ENCODE results near the gene CDH4.

The CDH4 gene

GRCh38 chr20:61502433-61502832, 250.4 kb downstream of the CDH4 start:
- no peak for DNase-seq

- no peak for DNase-seq
Measured at GRCh38 chr20:61503106-61503505, 251.0 kb downstream of the CDH4 start.

- no peak for DNase-seq
Measured at GRCh38 chr20:61505508-61505907, 253.4 kb downstream of the CDH4 start.

- DNase-seq = no peak
Measured at GRCh38 chr20:61507778-61508177, 255.7 kb downstream of the CDH4 start.

- DNase-seq = no peak
Measured at GRCh38 chr20:61508301-61509096, 256.4 kb downstream of the CDH4 start.

GRCh38 chr20:61510778-61511330, 258.8 kb downstream of the CDH4 start:
- no peak for DNase-seq

- DNase-seq = no peak
Measured at GRCh38 chr20:61512475-61512874, 260.4 kb downstream of the CDH4 start.

- DNase-seq = no peak
Measured at GRCh38 chr20:61513124-61514017, 261.3 kb downstream of the CDH4 start.

GRCh38 chr20:61514018-61514365, 261.9 kb downstream of the CDH4 start:
- DNase-seq = no peak

- no peak for DNase-seq
Measured at GRCh38 chr20:61514396-61514795, 262.3 kb downstream of the CDH4 start.

- no peak for DNase-seq
Measured at GRCh38 chr20:61514805-61515505, 262.9 kb downstream of the CDH4 start.

- no peak for DNase-seq
Measured at GRCh38 chr20:61515922-61516321, 263.9 kb downstream of the CDH4 start.

- no peak for DNase-seq
Measured at GRCh38 chr20:61516346-61517208, 264.5 kb downstream of the CDH4 start.

GRCh38 chr20:61517419-61517818, 265.4 kb downstream of the CDH4 start:
- no peak for DNase-seq

- DNase-seq = no peak
Measured at GRCh38 chr20:61518424-61518951, 266.4 kb downstream of the CDH4 start.

GRCh38 chr20:61519488-61519887, 267.4 kb downstream of the CDH4 start:
- DNase-seq = no peak

- no peak for DNase-seq
Measured at GRCh38 chr20:61520076-61520892, 268.2 kb downstream of the CDH4 start.

GRCh38 chr20:61520893-61521460, 268.9 kb downstream of the CDH4 start:
- DNase-seq = no peak

- DNase-seq = no peak
Measured at GRCh38 chr20:61521687-61522420, 269.8 kb downstream of the CDH4 start.

Data from T-helper 9 cell (primary cell).